Esophagus squamous epithelium (tissue), 5 donors: ENCODE data around the gene CDC42BPA. TPM values are rescaled to one million over a fixed set of nuclear protein-coding genes. Genes with fewer than 3 reads are reported as not detected.

Source experiments
- DNase-seq: peaks from one replicate; lab custom pipeline; 2025; lab: John Stamatoyannopoulos, UW
- H3K27ac ChIP-seq, 4 donors: fragments of 200-600 bp; sonication (generic); one replicate each; pipeline ENCODE4 v1.5.1; 2016 to 2019; ENCODE audit warnings: mild to moderate bottlenecking in 1 of 4
- H3K27me3 ChIP-seq, 4 donors: fragments of 200-600 bp; sonication (generic); 1 replicate in 3 of 4; 2 replicates in 1 of 4; pipeline versions ENCODE4 v1.5.1 to v1.6.0; 2017 to 2021; ENCODE audit warnings: antibody characterized with exemption in 1 of 4
- H3K36me3 ChIP-seq, 3 donors: fragments of 200-600 bp; sonication (generic); one replicate each; pipeline ENCODE4 v1.5.1; 2016 to 2019
- H3K4me1 ChIP-seq, 3 donors: fragments of 200-600 bp; sonication (generic); one replicate each; pipeline ENCODE4 v1.5.1; 2017 to 2019
- H3K4me3 ChIP-seq, 4 donors: fragments of 200-600 bp; sonication (generic); 1 replicate in 3 of 4; 2 replicates in 1 of 4; pipeline ENCODE4 v1.5.1; 2016 to 2019; ENCODE audit warnings: mild to moderate bottlenecking in 2 of 4, moderate library complexity in 1 of 4
- H3K9me3 ChIP-seq, 3 donors: fragments of 200-600 bp; sonication (generic); one replicate each; pipeline ENCODE4 v1.5.1; 2016 to 2019
- CTCF ChIP-seq, 6 experiments: fragments of 450-650 bp in 4 of 6; fragments of 200-600 bp in 2 of 6; sonication (generic) in 2 of 6; IDR thresholded peaks; one replicate each; pipeline ENCODE4 v1.5.1; 2016 to 2019; ENCODE audit warnings: antibody characterized with exemption in 6 of 6, mild to moderate bottlenecking in 4 of 6, moderate library complexity in 4 of 6
- POLR2A ChIP-seq, 4 donors: fragments of 450-650 bp; IDR thresholded peaks; one replicate each; pipeline ENCODE4 v1.6.1; 2017; ENCODE audit warnings: antibody characterized with exemption in 4 of 4, mild to moderate bottlenecking in 4 of 4, moderate library complexity in 3 of 4
- WGBS, 2 donors: methylation state at CpG; one replicate each; pipeline ENCODE4 v1.1.5; 2018; 5-methylcytosine and 5-hydroxymethylcytosine counted together
- intact Hi-C: fragments of 100-400 bp; cut with DNase I; formaldehyde crosslinking; loops from one replicate; pipeline ENCODE4 v1.15.0; 2022
- total RNA-seq, 4 donors: library from RNA; depleted of rRNA; stranded (reverse); fragments of >200 nt; gene quantifications; one replicate each; pipeline ENCODE4 v1.1.0, GENCODE V29; 2016
- donor health status: DM: yes; HTN: yes; CAD: no.

Gene CDC42BPA
- total RNA-seq, 4 donors from 2014 or later: 4.3 to 33.6 (median 17.2) TPM

DNA sequence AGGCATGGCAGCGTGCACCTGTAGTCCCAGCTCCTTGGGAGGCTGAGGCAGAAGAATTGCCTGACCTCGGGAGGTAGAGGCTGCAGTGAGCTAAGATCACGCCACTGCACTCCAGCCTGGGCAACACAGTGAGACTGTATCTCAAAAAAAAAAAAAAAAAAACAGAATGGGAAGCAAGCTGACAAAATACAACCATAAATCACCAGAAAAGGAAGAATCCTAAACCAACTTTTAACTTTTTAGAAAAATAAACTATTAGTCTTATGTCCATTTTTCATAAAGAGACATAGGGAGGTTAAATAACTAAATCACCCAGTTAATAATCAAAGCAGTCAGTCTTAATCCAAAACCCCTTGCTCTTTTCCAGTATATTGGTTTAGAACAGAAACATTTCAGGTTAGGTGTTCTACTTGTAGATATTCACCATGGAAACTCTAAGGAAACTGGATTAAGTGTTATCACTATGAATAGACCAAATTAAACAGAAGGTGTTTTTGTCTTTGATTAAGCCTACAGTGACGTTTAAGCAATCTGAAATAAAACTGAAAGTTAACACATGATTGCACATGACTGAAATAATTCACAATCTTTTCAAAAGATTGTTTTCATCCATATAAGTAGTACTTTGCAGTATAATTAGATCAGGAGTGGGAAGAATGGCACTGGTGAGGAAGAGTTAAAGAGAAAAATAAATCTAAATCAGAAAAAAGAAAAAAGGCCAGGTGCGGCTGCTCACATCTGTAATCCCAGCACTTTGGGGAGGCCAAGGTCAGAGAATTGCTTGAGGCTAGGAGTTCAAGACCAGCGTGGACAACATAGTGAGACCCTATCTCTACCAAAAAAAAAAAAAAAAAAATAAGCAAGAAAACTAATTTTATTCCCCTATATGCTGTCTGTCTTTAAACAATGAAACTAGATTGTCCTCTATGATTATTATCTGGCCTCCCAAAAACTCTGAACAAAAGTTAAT is 9.6 kb downstream of the CDC42BPA start:
- Histone ChIP-seq H3K4me3 (no peak overlapping the region), H3K4me1 (peaks cover 0 to 41% (median 2%) of the 10 kb centered on the region in 3 donors), H3K27ac (no peak overlapping the region), H3K9me3 (no peaks in the 10 kb centered on the region), H3K27me3 (no peaks in the 10 kb centered on the region), H3K36me3 (no peaks in the 10 kb centered on the region)
- 59 to 67% methylated on average over 6 of the region's 6 CpGs for WGBS, 2 donors
- TF ChIP-seq POLR2A (IDR thresholded peaks at IDR 0.05) (no peak), CTCF (IDR thresholded peaks at IDR 0.05) (no peak)
- intact Hi-C loops: no loop called here
- DNase-seq: no peak

DNA sequence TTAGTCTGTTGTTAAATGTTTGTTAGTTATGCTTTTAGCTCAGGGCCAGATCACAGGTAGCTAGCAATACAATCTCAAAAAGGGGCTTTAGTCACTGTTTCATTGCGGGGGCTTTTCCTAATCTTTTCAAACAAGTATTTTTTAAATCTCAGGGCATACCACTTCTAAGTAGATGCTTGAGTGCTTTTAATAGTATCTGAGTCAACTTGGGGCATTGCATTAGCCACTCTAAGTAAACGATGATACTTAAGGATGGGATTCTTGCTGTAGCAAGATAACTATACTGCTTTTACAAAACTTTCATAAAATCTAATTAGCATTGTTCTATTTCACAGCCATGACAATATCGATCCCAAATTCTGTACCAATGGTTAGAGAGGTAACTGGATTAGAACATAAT is 11.6 kb downstream of the CDC42BPA start:
- Histone ChIP-seq H3K4me1 (peaks cover 0 to 29% (median 2%) of the 10 kb centered on the region in 3 donors), H3K4me3 (no peak overlapping the region), H3K27ac (no peak overlapping the region), H3K27me3 (no peaks in the 10 kb centered on the region), H3K9me3 (no peaks in the 10 kb centered on the region), H3K36me3 (no peaks in the 10 kb centered on the region)
- intact Hi-C loops: no loop called here
- DNase-seq: no peak
- WGBS, 2 donors: 83 to 85% methylated on average over 3 of the region's 3 CpGs
- TF ChIP-seq CTCF (IDR thresholded peaks at IDR 0.05) (no peak), POLR2A (IDR thresholded peaks at IDR 0.05) (no peak)

DNA sequence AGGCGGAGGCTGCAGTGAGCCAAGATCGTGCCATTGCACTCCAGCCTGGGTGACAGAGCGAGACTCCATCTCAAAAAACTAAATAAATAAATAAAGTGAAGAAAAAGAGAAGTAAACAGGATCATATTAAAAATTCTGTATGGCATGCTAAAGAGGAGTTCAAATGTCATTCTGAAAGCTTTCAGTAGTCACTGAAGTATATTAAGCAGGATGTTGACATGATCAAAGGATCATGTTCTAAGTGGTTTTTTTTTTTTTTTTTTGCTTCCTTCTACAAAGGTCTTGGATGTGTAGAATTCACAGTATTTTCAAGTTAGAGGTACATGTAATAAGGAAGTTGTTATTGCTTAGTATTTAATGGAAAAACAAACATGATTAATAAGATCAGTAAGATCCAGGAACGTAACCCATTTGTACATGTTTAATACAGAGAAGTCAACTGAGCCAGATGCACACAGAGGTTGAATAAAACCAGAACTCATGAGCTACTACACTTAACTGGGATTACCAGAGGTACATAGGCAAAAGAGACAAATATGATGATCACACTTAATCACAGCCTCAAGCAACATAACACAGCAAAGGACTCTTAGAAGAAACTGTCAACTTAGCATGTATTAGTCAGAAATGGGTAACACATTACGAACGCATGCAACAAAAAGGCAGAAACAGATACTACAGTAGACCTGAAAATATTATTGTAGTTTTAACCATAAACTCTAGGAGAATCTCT is 12.2 kb downstream of the CDC42BPA start:
- Histone ChIP-seq H3K9me3 (no peaks in the 10 kb centered on the region), H3K4me3 (no peak overlapping the region), H3K4me1 (peaks cover 0 to 29% (median 2%) of the 10 kb centered on the region in 3 donors), H3K36me3 (no peaks in the 10 kb centered on the region), H3K27me3 (no peaks in the 10 kb centered on the region), H3K27ac (no peak overlapping the region)
- 72 to 84% methylated on average over 6 of the region's 6 CpGs for WGBS, 2 donors
- no peak for DNase-seq
- TF ChIP-seq CTCF (IDR thresholded peaks at IDR 0.05) (no peak), POLR2A (IDR thresholded peaks at IDR 0.05) (no peak)
- intact Hi-C loops: no loop called here

DNA sequence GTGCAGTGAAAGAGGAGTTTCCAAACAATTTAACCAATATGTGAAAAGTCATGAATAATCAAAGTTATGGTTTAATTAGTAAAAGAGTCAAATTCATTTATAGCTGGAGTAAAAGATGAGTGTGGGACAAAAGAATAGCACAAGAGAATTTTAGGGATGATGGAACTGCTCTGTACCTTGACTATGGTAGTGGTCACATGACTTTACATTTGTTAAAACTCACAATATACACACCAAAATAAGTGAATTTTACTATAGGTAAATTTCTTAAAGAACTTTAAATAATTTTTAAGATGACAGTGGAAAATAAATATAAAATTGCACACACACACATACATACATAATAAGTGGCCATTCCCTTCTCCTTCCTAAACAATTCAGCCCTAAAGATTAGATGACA is 13.6 kb downstream of the CDC42BPA start:
- Histone ChIP-seq H3K36me3 (no peaks in the 10 kb centered on the region), H3K4me3 (no peak overlapping the region), H3K27ac (no peak overlapping the region), H3K9me3 (no peaks in the 10 kb centered on the region), H3K4me1 (peaks cover 0 to 42% (median 3%) of the 10 kb centered on the region in 3 donors), H3K27me3 (no peaks in the 10 kb centered on the region)
- intact Hi-C loops: no loop called here
- TF ChIP-seq POLR2A (IDR thresholded peaks at IDR 0.05) (no peak), CTCF (IDR thresholded peaks at IDR 0.05) (no peak)
- no peak for DNase-seq

DNA sequence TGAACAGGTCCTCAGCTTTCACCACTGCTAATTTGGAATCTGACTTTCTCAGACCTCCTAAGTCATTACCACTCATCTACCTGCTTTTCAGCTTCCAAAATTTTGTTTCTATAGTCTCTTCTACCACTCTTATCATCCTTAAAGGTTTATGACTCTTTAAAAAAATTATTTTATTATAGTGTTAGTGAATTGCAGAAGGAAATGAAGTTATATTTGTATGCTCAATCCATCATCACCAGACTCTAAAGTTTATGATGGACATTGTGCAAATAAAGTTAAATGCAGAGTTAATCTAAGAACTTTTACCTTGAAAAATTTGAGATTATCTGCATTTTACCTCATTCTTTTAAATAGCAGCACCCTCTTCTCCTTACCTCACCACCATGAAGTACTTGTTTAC is 14.6 kb downstream of the CDC42BPA start:
- no peak overlapping the region for H3K4me3 ChIP-seq
- DNase-seq: no peak
- peaks cover 0 to 42% (median 13%) of the 10 kb centered on the region in 3 donors for H3K4me1 ChIP-seq
- no peaks in the 10 kb centered on the region for H3K36me3 ChIP-seq
- H3K27ac ChIP-seq: no peak overlapping the region
- TF ChIP-seq CTCF (IDR thresholded peaks at IDR 0.05) (no peak), POLR2A (IDR thresholded peaks at IDR 0.05) (no peak)
- H3K27me3 ChIP-seq: no peaks in the 10 kb centered on the region
- intact Hi-C loops: no loop called here
- no peaks in the 10 kb centered on the region for H3K9me3 ChIP-seq
